ENCODE results near the gene RXFP1. TPM values are rescaled to one million over a fixed set of nuclear protein-coding genes. Genes with fewer than 3 reads are reported as not detected.

RXFP1 gene
- polyA plus RNA-seq, 1 donor (not counting 4 experiments of a cell fraction or from before 2014, with no cell fraction given), result not detected

DNA sequence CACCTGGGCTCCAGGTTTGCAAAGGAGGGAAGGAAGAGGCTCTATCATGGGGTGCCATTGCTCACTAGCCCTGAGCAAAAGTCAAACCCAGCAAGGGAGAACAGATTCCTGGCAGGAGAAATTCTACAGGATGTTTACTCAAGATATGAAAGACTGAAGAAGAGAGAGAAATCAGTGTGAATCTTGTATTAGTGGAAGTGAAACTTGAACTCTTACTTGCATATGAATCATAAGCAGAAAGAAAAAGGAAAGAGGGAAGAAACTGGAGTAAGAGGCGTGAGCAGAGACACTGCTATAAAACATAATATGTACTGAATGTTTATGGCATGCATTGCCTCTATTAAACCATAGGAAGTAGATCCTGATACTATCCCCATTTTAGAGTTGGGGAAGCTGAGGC, 89.1 kb downstream of the RXFP1 start:
- Histone ChIP-seq H3K9me3 (ENCODE audit: control insufficient read depth, low read depth, low read length) (no peaks in the 10 kb centered on the region), H3K27ac (ENCODE audit: control insufficient read depth, insufficient read depth, low read length) (no peak overlapping the region)
- no peak for DNase-seq (ENCODE audit: low read depth, low spot score)

DNA sequence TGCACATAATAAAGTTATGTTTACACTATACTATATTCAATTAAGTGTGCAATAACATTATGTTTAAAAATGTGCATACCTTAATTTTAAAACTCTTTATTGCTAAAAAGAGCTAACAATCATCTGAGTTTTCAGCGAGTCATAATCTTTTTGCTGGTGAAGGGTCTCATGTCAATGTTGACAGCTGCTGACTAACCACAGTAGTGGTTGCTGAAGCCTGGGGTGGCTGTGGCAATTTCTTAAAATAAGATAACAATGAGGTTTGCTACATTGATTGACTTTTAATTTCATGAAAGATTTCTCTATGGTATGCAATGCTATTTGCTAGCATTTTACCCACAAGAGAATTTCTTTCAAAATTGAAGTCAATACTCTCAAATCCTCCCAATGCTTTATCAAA, 91.4 kb downstream of the RXFP1 start:
- H3K79me2 ChIP-seq (ENCODE audit: control insufficient read depth, insufficient read depth, low read length), result no peaks in the 10 kb centered on the region
- H3K27ac ChIP-seq (ENCODE audit: control insufficient read depth, insufficient read depth, low read length), result no peak overlapping the region
- H3K4me1 ChIP-seq (ENCODE audit: control insufficient read depth, extremely low read depth, insufficient read depth, low read length), result no peaks in the 10 kb centered on the region
- H3K9me3 ChIP-seq (ENCODE audit: control insufficient read depth, low read depth, low read length), result no peaks in the 10 kb centered on the region
- H3K4me2 ChIP-seq (ENCODE audit: control insufficient read depth, extremely low read depth, insufficient read depth, low read depth, low read length), result no peak overlapping the region
- H3K9me1 ChIP-seq (ENCODE audit: control insufficient read depth, extremely low read depth, insufficient read depth, low read length), result no peaks in the 10 kb centered on the region
- H2AFZ ChIP-seq (ENCODE audit: control insufficient read depth, low read length), result no peak overlapping the region
- H3K4me3 ChIP-seq (ENCODE audit: control insufficient read depth in 2 of 3, extremely low read depth in 1 of 3, insufficient read depth in 2 of 3, low read depth in 1 of 3, low read length in 3 of 3), result no peak overlapping the region
- FAIRE-seq (no peak), DNase-seq (ENCODE audit: low read depth, low spot score) (no peak)
- dilution Hi-C loops (cut with MboI; ENCODE audit: extremely low pct_ligation_motif_present, low sequenced_read_pairs), result no loop called here
- no peaks in the 10 kb centered on the region for H3K36me3 ChIP-seq (ENCODE audit: control insufficient read depth in 2 of 2, extremely low read depth in 1 of 2, insufficient read depth in 2 of 2, low read length in 2 of 2)
- H4K20me1 ChIP-seq (ENCODE audit: control insufficient read depth, extremely low read depth, insufficient read depth, low read length), result no peaks in the 10 kb centered on the region
- H3K27me3 ChIP-seq (ENCODE audit: control insufficient read depth, extremely low read depth, insufficient read depth, low read length), result no peaks in the 10 kb centered on the region
- no peak overlapping the region for H3K9ac ChIP-seq (ENCODE audit: control insufficient read depth, extremely low read depth, insufficient read depth, low read length)
- TF ChIP-seq, protein P1, sequence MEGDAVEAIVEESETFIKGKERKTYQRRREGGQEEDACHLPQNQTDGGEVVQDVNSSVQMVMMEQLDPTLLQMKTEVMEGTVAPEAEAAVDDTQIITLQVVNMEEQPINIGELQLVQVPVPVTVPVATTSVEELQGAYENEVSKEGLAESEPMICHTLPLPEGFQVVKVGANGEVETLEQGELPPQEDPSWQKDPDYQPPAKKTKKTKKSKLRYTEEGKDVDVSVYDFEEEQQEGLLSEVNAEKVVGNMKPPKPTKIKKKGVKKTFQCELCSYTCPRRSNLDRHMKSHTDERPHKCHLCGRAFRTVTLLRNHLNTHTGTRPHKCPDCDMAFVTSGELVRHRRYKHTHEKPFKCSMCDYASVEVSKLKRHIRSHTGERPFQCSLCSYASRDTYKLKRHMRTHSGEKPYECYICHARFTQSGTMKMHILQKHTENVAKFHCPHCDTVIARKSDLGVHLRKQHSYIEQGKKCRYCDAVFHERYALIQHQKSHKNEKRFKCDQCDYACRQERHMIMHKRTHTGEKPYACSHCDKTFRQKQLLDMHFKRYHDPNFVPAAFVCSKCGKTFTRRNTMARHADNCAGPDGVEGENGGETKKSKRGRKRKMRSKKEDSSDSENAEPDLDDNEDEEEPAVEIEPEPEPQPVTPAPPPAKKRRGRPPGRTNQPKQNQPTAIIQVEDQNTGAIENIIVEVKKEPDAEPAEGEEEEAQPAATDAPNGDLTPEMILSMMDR (optimal IDR thresholded peaks at IDR 0.05 in 1 of 3, IDR thresholded peaks at IDR 0.05 in 1 of 3, conservative IDR thresholded peaks at IDR 0.05 in 1 of 3; ENCODE audit: extremely low read depth in 1 of 3, insufficient read depth in 2 of 3, low read length in 3 of 3), result no peak
- TF ChIP-seq EZH2 (IDR thresholded peaks at IDR 0.05; ENCODE audit: low read length), result no peak

More for the DNA sequence above, 89.1 kb downstream of the RXFP1 start:
- Histone ChIP-seq H4K20me1 (ENCODE audit: control insufficient read depth, extremely low read depth, insufficient read depth, low read length) (no peaks in the 10 kb centered on the region), H3K79me2 (ENCODE audit: control insufficient read depth, insufficient read depth, low read length) (no peaks in the 10 kb centered on the region), H2AFZ (ENCODE audit: control insufficient read depth, low read length) (no peak overlapping the region), H3K4me3 (ENCODE audit: control insufficient read depth in 2 of 3, extremely low read depth in 1 of 3, insufficient read depth in 2 of 3, low read depth in 1 of 3, low read length in 3 of 3) (no peak overlapping the region), H3K4me2 (ENCODE audit: control insufficient read depth, extremely low read depth, insufficient read depth, low read depth, low read length) (no peak overlapping the region), H3K27me3 (ENCODE audit: control insufficient read depth, extremely low read depth, insufficient read depth, low read length) (no peaks in the 10 kb centered on the region), H3K36me3 (ENCODE audit: control insufficient read depth in 2 of 2, extremely low read depth in 1 of 2, insufficient read depth in 2 of 2, low read length in 2 of 2) (no peaks in the 10 kb centered on the region), H3K4me1 (ENCODE audit: control insufficient read depth, extremely low read depth, insufficient read depth, low read length) (no peaks in the 10 kb centered on the region), H3K9me1 (ENCODE audit: control insufficient read depth, extremely low read depth, insufficient read depth, low read length) (no peaks in the 10 kb centered on the region), H3K9ac (ENCODE audit: control insufficient read depth, extremely low read depth, insufficient read depth, low read length) (no peak overlapping the region)
- no peak for FAIRE-seq
- no peak for TF ChIP-seq EZH2 (IDR thresholded peaks at IDR 0.05; ENCODE audit: low read length)
- TF ChIP-seq, protein P1 (optimal IDR thresholded peaks at IDR 0.05 in 1 of 3, IDR thresholded peaks at IDR 0.05 in 1 of 3, conservative IDR thresholded peaks at IDR 0.05 in 1 of 3; ENCODE audit: extremely low read depth in 1 of 3, insufficient read depth in 2 of 3, low read length in 3 of 3), result no peak
- dilution Hi-C loops (cut with MboI; ENCODE audit: extremely low pct_ligation_motif_present, low sequenced_read_pairs), result no loop called here

Data from keratinocyte (primary cell).